ENCODE measurements around the gene GNB1. TPM values are rescaled to one million over a fixed set of nuclear protein-coding genes. Genes with fewer than 3 reads are reported as not detected.

Gene GNB1
- total and polyA plus RNA-seq, 12 donors: 64.9 to 228 (median 168) TPM

DNA sequence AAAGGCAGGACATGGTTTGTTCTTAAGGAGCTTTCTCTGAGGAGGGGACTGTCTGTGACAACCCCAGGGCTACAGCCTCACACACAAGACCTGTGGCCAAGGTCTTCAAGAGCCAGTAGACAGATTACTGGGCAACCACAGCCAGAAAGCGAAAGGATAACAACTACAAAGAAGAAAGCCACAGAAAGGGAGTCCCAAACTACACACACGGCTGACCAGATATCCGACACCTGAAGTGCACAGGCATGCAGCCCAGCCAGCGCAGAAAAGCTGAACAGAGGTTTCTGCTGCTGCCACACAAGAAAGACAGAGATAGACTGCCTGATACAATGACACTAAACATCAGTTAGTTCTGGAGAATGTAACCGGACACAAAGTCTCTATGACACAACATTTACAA is 91.2 kb downstream of the GNB1 start:
- WGBS, 2 donors: 74 to 77% methylated on average over 5 of the region's 5 CpGs
- no peak overlapping the region for H3K27ac ChIP-seq

DNA sequence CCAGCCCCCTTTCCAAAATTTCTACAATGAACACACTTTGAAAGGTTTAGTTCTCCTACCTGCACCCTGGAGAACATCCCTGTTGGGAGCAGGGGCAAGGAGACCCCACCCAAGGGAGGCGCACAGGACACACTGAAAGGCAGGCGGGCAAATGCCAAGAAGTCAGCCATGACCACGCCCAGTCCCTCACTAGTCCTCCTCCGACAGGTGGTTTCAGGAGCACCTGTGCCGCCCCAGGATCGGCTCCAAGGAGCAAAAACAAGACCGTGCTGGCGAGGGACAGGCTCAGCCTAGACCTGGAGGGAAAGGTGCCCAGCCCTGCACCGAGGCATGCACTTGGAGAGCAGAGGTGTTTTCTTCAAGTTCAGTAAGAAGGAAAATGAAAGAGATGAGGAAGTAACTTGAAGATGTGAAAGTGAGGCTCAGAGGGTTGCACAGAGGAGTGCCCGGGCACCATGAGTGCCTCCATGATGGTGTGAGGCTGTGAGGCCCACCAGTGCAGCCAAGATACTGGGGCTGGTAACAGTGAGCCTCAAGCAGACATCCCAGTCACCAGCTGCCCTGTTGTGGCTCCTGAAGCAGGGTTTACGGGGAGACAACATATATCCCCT is 93.1 kb downstream of the GNB1 start:
- WGBS, 2 donors: 94 to 95% methylated on average over 11 of the region's 11 CpGs
- no peak overlapping the region for H3K4me3 ChIP-seq
- H3K9me3 ChIP-seq: no peaks in the 10 kb centered on the region
- H3K27me3 ChIP-seq: no peaks in the 10 kb centered on the region
- H3K4me1 ChIP-seq: peaks cover 0 to 24% (median 17%) of the 10 kb centered on the region in 9 donors
- ATAC-seq (no peak), DNase-seq (no peak)
- intact Hi-C loops (cut with DNase I): loop anchor here in 1 of 10 donors (10.0 kb wide), 1 partner anchor 97 kb away; the partner anchor contains the start of gene GNB1
- no peak overlapping the region for H3K27ac ChIP-seq
- H3K36me3 ChIP-seq: peaks cover 0 to 99% (median 31%) of the 10 kb centered on the region in 9 donors
- TF ChIP-seq, protein P1, sequence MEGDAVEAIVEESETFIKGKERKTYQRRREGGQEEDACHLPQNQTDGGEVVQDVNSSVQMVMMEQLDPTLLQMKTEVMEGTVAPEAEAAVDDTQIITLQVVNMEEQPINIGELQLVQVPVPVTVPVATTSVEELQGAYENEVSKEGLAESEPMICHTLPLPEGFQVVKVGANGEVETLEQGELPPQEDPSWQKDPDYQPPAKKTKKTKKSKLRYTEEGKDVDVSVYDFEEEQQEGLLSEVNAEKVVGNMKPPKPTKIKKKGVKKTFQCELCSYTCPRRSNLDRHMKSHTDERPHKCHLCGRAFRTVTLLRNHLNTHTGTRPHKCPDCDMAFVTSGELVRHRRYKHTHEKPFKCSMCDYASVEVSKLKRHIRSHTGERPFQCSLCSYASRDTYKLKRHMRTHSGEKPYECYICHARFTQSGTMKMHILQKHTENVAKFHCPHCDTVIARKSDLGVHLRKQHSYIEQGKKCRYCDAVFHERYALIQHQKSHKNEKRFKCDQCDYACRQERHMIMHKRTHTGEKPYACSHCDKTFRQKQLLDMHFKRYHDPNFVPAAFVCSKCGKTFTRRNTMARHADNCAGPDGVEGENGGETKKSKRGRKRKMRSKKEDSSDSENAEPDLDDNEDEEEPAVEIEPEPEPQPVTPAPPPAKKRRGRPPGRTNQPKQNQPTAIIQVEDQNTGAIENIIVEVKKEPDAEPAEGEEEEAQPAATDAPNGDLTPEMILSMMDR (IDR thresholded peaks at IDR 0.05): no peak

More for the DNA sequence above, 91.2 kb downstream of the GNB1 start:
- Histone ChIP-seq H3K27me3 (no peaks in the 10 kb centered on the region), H3K36me3 (peaks cover 0 to 99% (median 50%) of the 10 kb centered on the region in 9 donors), H3K4me1 (peaks cover 0 to 24% (median 17%) of the 10 kb centered on the region in 9 donors), H3K4me3 (no peak overlapping the region), H3K9me3 (no peaks in the 10 kb centered on the region)
- TF ChIP-seq, protein P1 (IDR thresholded peaks at IDR 0.05): no peak
- no peak for DNase-seq
- intact Hi-C loops (cut with DNase I): loop anchor here in 1 of 10 donors (10.0 kb wide), 1 partner anchor 95 kb away; the partner anchor contains the start of gene GNB1
- no peak for ATAC-seq

GRCh38 chr1:1796466-1796865 is 94.4 kb downstream of the GNB1 start:
- WGBS, 2 donors: 86 to 87% methylated on average over 5 of the region's 5 CpGs
- Histone ChIP-seq H3K27me3 (no peaks in the 10 kb centered on the region), H3K4me3 (no peak overlapping the region), H3K27ac (no peak overlapping the region), H3K9me3 (no peaks in the 10 kb centered on the region), H3K36me3 (peaks cover 0 to 99% (median 23%) of the 10 kb centered on the region in 9 donors), H3K4me1 (peaks cover 0 to 23% (median 17%) of the 10 kb centered on the region in 9 donors)
- intact Hi-C loops (cut with DNase I): loop anchor here in 1 of 10 donors (10.0 kb wide), 1 partner anchor 98 kb away; the partner anchor contains the start of gene GNB1
- peak in 3 of 8 donors; percentile 22 to 29 (median 25) for ATAC-seq
- no peak for DNase-seq
- TF ChIP-seq, protein P1 (IDR thresholded peaks at IDR 0.05): peak in 4 of 9 donors; percentile 18 to 30 (median 23)

GRCh38 chr1:1794999-1795398 is 95.9 kb downstream of the GNB1 start:
- Histone ChIP-seq H3K27me3 (no peaks in the 10 kb centered on the region), H3K4me1 (peaks cover 0 to 10% (median 7%) of the 10 kb centered on the region in 9 donors), H3K36me3 (peaks cover 0 to 100% (median 28%) of the 10 kb centered on the region in 9 donors), H3K27ac (no peak overlapping the region), H3K9me3 (no peaks in the 10 kb centered on the region), H3K4me3 (no peak overlapping the region)
- TF ChIP-seq, protein P1 (IDR thresholded peaks at IDR 0.05): no peak
- DNase-seq (no peak), ATAC-seq (no peak)
- intact Hi-C loops (cut with DNase I): loop anchor here in 1 of 10 donors (10.0 kb wide), 1 partner anchor 100 kb away; the partner anchor contains the start of gene GNB1
- WGBS, 2 donors: 90 to 94% methylated on average over 10 of the region's 10 CpGs

Data from heart right ventricle (tissue), 16 donors.